ENCODE measurements around the gene ZACN. TPM values are rescaled to one million over a fixed set of nuclear protein-coding genes. Genes with fewer than 3 reads are reported as not detected.

The ZACN gene
- total RNA-seq, 1 donor from 2014 or later, result not detected

- DNase-seq (ENCODE audit: low spot score), result no peak
- peak; percentile 4 for ATAC-seq
Observed at GRCh38 chr17:76080768-76081287, 1.8 kb downstream of the ZACN start.

GRCh38 chr17:76081295-76082210, 2.6 kb downstream of the ZACN start:
- DNase-seq (ENCODE audit: low spot score), result no peak
- peak; percentile 5 for ATAC-seq

DNA sequence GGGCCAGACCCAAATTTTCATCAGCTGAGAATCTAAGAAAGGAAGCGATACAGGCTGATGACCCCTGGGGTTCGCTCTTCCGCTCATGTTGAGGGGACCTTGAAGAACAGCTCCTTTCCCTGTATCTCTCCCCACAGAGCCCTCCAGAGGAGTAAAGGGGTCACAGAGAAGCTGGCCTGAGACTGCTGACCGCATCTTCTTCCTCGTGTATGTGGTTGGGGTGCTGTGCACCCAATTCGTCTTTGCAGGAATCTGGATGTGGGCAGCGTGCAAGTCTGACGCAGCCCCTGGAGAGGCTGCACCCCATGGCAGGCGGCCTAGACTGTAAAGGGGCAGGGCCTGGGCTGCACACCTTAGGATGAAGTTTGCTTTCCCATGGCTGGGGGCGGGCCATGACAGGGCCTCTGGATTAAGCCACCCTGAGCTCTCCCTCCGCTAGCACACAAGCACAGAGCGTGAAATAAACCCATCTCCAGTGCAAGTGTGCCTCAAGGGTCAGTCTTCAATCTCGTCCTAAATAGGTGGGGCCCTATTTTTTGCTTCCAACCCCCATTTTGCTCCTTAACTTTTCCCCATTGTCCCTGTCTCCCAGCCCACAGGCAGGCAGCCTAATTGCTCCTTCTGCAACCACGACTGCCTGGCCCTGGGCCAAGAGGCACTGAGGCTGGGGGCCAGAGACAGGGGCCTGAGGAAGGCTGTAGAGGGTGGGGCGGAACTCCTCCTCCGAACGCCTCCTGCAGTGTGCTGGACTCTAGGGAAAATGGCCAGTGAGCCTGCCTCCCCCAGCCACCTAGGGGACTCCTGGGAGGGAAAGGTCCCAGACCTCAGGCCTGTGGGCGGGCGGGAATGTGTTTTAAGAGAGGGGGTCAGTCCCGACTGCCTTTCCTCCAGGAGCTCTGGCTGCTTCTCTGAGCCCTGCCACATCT, 3.6 kb downstream of the ZACN start:
- ATAC-seq (no peak), DNase-seq (ENCODE audit: low spot score) (no peak)

- no peak for DNase-seq (ENCODE audit: low spot score)
Observed at GRCh38 chr17:76083536-76084182, 4.7 kb downstream of the ZACN start.

GRCh38 chr17:76085066-76085730, 6.2 kb downstream of the ZACN start:
- ATAC-seq, result no peak
- DNase-seq (ENCODE audit: low spot score), result no peak

More at GRCh38 chr17:76083536-76084182, 4.7 kb downstream of the ZACN start:
- no peak for ATAC-seq

DNA sequence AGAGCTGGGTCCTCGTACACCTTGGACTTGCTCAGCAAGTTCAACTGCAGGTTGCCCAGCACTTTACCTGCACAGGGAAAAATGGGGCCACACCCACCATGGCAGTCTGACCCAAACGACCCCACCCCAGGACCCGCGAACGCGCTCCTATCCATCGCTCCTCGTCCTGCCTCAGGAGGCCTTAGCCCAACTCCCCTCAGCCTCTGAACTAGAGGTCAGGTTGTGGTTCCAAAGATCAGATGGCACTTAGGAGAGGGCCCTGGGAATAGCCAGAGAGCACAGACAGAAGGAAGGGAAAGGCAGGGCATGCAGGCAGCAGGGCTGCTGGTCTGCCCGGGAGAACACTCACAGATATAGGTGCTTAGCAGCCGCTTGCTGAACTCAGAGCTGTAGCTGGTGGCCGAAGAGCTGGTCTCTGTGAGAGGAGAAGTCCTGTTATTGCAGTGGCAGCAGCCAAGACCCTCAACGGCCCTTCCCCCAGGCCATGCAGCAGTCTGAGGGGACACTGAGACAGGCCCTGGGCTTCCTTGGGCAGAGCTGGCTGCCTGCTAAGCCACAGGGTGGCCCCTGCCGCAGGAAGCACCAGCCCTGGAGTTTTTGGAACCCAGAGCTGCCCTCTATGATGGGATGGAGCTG, 6.9 kb downstream of the ZACN start:
- DNase-seq (ENCODE audit: low spot score) (no peak), ATAC-seq (no peak)

DNA sequence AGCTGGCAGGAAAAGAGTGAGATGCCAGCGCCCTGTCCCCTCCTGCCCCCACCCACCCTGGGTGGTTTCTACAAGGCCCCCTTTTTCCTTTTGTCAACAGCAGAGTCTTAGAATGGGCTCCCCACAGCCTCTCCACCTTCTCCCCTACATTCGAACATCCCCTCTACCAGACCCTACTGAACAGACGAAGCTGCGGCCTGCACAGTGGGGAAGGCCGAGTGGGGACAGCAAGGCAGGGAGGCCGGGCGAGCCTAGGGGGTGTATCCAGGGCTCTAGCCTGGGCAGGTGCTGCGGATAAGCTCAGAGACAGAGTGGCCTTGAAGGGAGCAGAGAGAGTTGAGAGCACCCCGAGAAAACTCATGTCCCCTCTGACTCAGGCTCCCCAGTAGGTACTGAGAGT, 7.4 kb downstream of the ZACN start:
- ATAC-seq (no peak), DNase-seq (ENCODE audit: low spot score) (no peak)

DNA sequence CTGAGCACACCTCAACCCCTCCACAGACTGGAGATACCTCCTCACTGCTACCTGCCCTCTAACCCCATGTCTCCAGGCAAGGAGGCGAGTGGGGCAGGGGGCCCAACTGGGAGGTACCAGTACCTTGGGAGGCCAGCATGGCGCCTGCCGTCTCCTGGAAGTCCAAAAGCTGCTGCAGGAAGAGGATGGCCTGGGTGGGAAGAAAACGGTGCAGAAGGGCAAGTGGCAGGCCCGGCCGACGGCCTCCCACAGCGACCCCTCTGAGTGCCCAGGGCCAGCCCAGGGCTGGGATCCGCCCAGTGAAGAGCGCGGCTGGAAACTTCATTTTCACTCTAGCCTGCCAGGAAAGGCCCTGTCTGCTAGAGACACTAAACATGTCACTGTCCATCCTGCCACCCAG, 8.5 kb downstream of the ZACN start:
- ATAC-seq (no peak), DNase-seq (ENCODE audit: low spot score) (no peak)

- DNase-seq (ENCODE audit: low spot score) (no peak), ATAC-seq (no peak)
Observed at GRCh38 chr17:76088041-76088867, 9.3 kb downstream of the ZACN start.

DNA sequence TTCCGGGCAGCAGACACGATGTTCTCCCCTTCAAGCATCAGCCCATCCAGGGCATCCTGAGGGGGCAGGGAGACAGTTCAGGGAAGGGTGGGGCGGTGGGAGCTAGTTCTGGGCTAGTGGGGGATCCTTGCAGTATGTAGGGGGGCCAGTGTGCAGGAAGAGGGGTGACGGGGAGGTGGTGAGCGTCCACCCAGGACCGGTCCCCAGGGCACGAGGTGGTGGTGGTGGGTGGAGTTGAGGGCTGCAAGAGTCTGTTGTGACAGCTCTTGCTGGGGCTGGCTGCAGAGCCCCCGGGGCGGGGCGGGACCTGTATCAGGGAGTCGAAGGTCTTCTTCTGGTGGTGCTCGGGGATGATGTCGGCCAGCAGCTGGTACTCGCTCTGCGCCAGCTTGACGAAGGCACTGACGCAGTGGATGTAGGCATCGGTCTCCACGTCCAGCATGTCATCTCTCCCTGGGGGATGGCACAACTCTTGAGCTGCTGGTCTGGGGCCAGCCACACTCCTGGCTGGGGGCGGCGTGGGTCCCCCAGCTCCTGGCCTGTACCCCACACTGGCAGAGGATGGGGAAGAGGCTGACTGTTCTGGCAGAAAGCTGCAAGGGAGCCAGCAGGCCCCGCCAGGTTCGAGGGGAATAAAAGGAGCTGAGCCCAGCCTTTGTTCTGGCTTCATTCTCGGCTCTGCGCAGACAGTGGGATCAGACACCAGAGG, 10.0 kb downstream of the ZACN start:
- no peak for DNase-seq (ENCODE audit: low spot score)
- no peak for ATAC-seq

- ATAC-seq (no peak), DNase-seq (ENCODE audit: low spot score) (no peak)
Observed at GRCh38 chr17:76089680-76090516, 10.9 kb downstream of the ZACN start.

DNA sequence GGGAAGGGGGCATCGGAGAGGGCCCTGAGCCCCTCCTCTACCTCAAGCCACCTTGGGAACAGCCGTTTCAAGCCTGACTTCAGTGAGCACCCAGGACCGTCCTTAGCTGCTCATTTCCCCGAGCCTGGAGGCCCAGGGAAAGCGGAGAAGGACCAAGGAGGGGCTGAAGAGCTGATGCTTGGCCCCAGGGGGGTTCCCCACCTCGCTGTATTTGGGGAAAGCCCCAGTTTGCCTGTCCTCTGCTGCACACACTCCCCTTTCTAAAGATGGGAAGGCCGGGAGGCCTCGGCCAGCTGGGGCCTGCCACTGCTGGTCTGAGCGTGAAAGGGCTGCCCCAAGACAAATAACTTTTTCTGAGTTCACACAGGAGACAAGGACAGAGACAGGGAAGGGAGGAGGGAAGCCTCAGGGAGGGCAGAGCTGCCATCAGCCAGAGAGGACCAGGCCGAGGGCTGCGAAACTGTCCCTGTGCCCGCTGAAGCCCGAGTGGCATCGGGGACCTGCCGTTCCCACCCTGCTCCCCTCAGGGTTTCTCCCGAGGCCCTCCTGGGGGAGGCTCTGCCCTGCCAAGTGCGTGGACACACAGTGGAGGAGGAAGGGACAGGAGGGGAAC, 11.6 kb downstream of the ZACN start:
- ATAC-seq (no peak), DNase-seq (ENCODE audit: low spot score) (no peak)

GRCh38 chr17:76091526-76092286, 12.7 kb downstream of the ZACN start:
- ATAC-seq (no peak), DNase-seq (ENCODE audit: low spot score) (no peak)

DNA sequence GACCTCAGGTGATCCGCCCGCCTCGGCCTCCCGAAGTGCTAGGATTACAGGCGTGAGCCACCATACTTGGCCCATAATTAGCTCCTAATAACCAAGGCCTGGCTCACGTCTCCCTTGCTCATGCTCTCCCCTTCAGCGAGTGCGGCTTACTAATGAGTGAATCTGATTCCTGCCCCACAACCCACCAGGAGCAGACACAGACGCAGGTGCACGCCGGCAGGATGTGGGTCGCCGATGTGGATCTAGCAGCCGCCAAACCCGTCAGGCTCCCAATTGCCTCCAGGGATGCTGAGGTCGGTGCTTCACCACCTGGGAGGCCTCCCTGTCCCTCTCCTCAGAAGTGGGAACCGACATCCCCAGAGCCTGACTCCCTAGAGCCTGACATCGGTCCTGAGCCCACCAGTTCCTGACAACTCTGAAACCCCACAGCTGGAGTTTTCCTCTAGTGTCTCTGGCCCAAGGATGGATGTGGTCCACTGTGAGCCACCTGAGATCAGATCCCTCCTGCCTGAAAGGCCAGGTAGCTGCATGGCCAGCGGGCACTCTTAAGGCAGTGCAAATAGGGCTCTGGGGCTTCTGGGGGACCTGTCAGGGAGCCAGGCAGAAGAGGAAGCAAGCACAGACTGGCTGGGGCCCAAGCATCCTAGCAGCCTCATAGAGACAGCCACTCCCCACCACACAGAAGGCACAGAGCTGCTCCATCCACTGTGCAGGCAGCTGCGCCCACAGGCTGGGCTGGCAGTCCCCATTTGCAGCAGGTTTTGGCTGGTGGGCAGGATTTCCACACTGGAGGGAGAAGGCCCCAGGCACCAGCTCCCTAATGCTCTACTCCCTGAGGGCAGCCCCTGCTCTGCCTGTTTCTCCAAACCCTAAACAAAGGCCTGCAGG, 13.8 kb downstream of the ZACN start:
- DNase-seq (ENCODE audit: low spot score) (no peak), ATAC-seq (no peak)

DNA sequence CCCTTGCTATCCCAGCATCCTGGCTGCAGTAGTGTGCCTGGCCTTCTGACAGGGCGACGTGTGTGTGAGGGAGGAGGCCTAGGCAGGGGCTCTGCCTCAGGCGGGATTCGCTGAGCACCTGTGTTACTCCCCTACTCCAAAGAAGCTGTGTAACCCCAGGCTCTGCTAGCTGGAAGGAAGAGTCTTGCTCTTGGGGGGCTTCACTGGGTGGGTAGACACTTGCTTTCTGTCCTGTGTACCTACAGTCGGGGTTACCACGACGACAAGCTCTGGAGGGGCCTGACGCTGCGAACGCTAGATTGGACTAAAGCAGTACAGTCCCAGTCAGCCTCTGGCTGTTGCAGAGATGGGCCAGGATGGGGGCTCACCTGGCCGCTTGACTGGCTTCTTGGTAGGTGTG, 15.1 kb downstream of the ZACN start:
- ATAC-seq (no peak), DNase-seq (ENCODE audit: low spot score) (no peak)

All from left lobe of liver (tissue), 2 donors.